Measurements from ENCODE around the gene EIF3F.
"Not testable (repeated sequence)": the region's sequence is repeated elsewhere in the genome, so short reads cannot be mapped to it uniquely, and the experiment has no call there.

Gene EIF3F

DNA sequence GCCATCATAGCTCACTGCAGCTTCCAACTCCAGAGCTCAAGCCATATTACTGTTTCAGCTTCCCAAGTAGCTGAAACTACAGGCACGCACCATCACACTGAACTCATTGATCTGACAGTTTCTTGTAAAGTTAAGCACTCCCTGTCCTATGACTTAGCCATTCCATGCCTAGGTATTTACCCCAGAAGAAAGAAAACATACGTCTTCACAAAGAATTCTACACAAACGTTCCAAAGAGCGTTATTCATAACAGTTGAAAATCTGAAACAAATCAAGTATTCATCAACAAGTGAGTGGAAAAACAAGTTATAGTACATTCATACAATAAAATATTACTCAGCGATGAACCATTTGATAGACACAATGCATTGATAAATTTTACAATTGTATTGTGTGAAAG, 14.1 kb upstream of the EIF3F start:
- TF ChIP-seq, protein P1, sequence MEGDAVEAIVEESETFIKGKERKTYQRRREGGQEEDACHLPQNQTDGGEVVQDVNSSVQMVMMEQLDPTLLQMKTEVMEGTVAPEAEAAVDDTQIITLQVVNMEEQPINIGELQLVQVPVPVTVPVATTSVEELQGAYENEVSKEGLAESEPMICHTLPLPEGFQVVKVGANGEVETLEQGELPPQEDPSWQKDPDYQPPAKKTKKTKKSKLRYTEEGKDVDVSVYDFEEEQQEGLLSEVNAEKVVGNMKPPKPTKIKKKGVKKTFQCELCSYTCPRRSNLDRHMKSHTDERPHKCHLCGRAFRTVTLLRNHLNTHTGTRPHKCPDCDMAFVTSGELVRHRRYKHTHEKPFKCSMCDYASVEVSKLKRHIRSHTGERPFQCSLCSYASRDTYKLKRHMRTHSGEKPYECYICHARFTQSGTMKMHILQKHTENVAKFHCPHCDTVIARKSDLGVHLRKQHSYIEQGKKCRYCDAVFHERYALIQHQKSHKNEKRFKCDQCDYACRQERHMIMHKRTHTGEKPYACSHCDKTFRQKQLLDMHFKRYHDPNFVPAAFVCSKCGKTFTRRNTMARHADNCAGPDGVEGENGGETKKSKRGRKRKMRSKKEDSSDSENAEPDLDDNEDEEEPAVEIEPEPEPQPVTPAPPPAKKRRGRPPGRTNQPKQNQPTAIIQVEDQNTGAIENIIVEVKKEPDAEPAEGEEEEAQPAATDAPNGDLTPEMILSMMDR (IDR thresholded peaks at IDR 0.05; ENCODE audit: extremely low read depth, missing control alignments): no peak
- DNase-seq (ENCODE audit: low spot score): no peak

DNA sequence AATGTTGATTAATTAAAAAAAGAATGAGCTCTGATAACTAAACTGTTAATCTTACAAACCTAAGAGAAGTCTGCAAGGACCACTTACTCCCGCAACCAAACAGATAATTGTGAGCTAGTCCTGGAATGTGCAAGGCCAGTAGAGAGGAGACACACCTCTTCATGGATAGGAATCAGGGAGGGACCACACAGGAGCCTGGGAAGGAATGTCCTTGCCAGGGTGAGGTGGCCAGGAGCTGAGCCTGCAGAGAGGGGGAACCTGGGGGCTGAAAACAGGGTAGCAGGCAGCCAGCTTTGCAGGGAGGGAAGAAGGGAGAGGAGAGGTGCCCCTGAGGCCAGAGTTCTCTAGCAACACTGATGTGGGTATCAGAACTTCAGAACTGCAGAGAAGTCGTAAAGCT, 12.5 kb upstream of the EIF3F start:
- DNase-seq (ENCODE audit: low spot score): no peak
- TF ChIP-seq, protein P1 (IDR thresholded peaks at IDR 0.05; ENCODE audit: extremely low read depth, missing control alignments): no peak

DNA sequence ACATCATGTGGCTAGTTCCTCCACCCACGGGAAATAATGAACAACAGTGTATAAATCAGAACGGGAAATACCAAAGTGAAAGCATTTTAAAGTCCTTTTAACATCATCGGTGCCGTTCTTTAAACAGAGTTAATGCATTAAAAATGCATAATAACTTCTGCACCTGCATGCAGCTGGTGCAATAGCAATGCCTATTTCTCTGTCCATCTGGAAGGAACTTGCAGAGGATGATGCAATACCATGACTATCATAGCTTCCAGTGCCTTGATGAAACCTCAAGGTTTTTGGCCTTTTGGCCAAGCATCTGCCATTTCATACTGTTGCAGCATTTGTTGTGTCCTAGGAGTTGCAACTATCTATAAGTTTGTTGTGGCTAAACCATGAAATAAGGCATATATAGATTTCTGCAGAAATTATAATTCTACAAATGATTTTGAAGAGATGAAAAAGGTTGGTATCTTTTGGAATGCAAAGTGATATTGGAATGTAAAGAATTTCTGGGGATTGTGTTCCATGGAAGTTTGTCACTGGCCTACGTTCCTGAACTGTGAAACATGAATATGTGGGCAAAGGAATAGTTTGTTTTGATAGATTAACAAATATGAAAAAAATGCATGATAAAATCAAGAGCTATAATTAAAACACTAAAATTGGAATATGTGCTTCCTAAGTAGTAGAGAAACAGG, 9.8 kb upstream of the EIF3F start:
- DNase-seq (ENCODE audit: low spot score): no peak
- TF ChIP-seq, protein P1 (IDR thresholded peaks at IDR 0.05; ENCODE audit: extremely low read depth, missing control alignments): no peak

DNA sequence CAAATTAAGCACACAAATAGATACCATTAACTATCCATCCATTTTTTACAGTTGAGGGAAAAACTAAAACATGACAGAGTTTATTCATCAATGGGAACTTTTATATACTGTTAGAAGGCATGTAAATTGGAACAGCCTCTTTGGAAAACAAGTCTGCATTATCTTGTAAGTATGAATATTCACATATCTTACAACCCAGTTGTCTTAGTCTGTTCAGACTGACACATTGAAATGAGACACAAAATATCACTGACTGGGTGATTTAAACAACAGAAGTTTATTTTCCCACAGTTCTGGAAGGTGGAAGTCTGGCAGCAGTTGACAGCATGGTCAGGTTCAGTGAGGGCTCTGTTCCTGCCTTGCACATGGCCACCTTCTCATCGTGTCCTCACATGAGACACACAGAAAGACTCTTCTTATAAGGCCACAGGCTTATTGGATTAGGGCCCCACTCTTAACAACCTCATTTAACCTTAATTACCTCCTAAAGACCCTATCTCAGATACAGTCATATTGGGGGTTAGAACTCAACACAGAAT, 5.4 kb upstream of the EIF3F start:
- no peak for DNase-seq (ENCODE audit: low spot score)
- TF ChIP-seq, protein P1 (IDR thresholded peaks at IDR 0.05; ENCODE audit: extremely low read depth, missing control alignments): no peak

DNA sequence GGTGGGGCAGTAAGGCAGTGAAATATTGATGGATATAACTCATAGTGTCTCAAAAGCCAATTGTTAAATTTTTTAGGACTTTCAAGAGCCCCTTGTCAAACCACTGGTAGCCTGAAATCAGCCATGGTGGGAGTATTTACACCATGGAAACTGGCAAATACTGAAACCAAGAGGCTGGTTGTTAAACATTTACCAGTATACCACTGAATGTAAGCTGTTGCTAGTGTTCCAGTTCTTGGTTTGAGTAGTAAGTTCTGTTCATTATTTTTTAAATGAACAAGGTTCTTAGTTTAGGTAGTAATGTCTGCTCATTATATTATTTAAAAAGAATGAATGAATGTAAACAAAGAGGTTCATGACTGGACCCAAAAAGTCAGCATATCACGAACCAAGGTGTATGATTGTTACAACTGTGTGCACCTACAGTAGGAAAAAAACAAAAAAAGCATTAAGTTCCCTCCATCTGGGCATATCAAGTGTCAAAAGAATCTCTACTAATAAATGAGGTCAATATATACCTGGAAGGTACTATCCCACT, 4.5 kb upstream of the EIF3F start:
- TF ChIP-seq, protein P1 (IDR thresholded peaks at IDR 0.05; ENCODE audit: extremely low read depth, missing control alignments): no peak
- no peak for DNase-seq (ENCODE audit: low spot score)

DNA sequence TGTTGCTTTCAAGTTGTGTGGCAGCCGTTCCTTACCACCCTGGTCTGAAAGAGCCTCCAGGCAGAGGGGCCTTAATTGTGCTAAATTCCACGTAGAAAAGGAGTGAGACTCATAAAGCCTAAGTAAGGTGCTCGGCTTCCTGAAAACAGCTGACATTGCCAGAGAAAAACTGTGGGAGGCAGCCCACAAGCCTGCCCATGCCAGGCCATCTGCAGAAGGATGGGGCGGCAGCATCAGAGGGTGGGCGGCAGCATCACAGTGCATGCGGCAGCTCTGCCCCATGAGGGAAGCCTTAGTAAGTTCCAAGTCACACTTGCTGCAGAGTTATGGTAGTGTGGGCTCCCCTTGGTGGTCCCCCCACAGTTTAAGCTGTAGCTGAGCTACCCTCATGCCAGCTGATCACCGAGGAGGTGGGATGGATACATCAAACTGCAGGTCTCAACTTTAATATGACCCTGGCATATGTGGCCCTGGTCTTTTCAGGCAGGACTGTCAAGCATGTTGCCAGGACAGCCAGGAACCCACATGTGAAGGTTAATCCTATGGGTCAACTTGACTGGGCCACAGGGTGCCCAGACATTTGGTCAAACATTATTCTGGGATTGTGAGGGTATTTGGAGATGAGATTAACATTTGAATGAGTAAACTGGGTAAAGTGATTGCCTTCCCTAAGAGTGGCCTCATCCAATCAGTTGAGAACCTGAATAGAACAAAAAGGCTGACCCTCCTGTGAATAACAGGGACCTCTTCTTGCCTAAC, 3.1 kb upstream of the EIF3F start:
- no peak for DNase-seq (ENCODE audit: low spot score)
- TF ChIP-seq, protein P1 (IDR thresholded peaks at IDR 0.05; ENCODE audit: extremely low read depth, missing control alignments): no peak

DNA sequence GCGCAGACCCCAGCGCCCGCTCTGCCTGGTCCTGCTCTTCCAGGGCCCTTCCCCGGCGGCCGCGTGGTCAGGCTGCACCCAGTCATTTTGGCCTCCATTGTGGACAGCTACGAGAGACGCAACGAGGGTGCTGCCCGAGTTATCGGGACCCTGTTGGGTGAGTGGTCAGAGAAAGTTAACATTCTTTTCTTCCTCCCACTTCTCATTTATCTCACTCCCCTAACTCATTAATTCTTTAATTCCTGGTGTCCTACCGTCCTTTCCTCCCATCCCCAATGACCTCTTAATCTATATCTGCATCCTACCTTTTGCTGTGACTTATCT, 385 bp downstream of the EIF3F start:
- not testable (repeated sequence) for DNase-seq (ENCODE audit: low spot score)

Data from GM20000 (cell line).